ENCODE data around the gene GRPEL1. TPM values are rescaled to one million over a fixed set of nuclear protein-coding genes. Genes with fewer than 3 reads are reported as not detected.

GRPEL1 gene
- total and polyA plus RNA-seq, 2 of the 8 experiments (the other 6 are each of a cell fraction or from before 2014, with no cell fraction given): 13.5 to 39.9 TPM

- Histone ChIP-seq H3K36me3 (ENCODE audit: control insufficient read depth in 2 of 4, insufficient read depth in 4 of 4, low read length in 3 of 4) (no peaks in the 10 kb centered on the region), H2BK20ac (ENCODE audit: low read length) (no peak overlapping the region), H2AFZ (ENCODE audit: low read length) (no peak overlapping the region), H2BK15ac (ENCODE audit: low read length) (no peak overlapping the region), H2BK12ac (ENCODE audit: low read depth, low read length) (no peak overlapping the region), H3K27me3 (replicated peaks in 1 of 4; ENCODE audit: control insufficient read depth in 3 of 4, extremely low read depth in 1 of 4, insufficient read depth in 3 of 4, low read length in 3 of 4) (peaks cover 18 to 54% (median 39%) of the 10 kb centered on the region in 4 experiments), H3K4me3 (ENCODE audit: extremely low read depth in 1 of 4, insufficient read depth in 2 of 4, low read depth in 3 of 4, low read length in 4 of 4) (no peak overlapping the region), H3K79me2 (ENCODE audit: control insufficient read depth in 1 of 2, insufficient read depth in 2 of 2, low read length in 2 of 2) (no peaks in the 10 kb centered on the region), H3K9me3 (ENCODE audit: insufficient read depth in 2 of 2, low read depth in 1 of 2, low read length in 1 of 2) (peaks cover 5 to 6% of the 10 kb centered on the region in 2 experiments; a peak in 2 of 4 replicates), H3K27ac (ENCODE audit: low read depth, low read length) (no peak overlapping the region), H3K18ac (ENCODE audit: extremely low read depth, low read length) (no peak overlapping the region), H3K4ac (replicated peaks; ENCODE audit: insufficient read length, low read depth, low read length) (no peak overlapping the region), H3K4me2 (ENCODE audit: insufficient read depth in 1 of 2, low read depth in 2 of 2, low read length in 2 of 2) (no peak overlapping the region), H3K9ac (replicated peaks in 1 of 4; ENCODE audit: extremely low read depth in 1 of 4, low read depth in 3 of 4, low read length in 3 of 4) (no peak overlapping the region), H4K8ac (ENCODE audit: extremely low read depth, insufficient read depth, low read length) (no peak overlapping the region), H3K56ac (replicated peaks; ENCODE audit: insufficient read length, low read depth, low read length) (no peak overlapping the region), H3K4me1 (replicated peaks in 1 of 4; ENCODE audit: control insufficient read depth in 3 of 4, insufficient read depth in 4 of 4, low read length in 3 of 4) (no peaks in the 10 kb centered on the region; a peak in 1 of 7 replicates), H4K5ac (ENCODE audit: insufficient read length, low read depth, low read length) (no peak overlapping the region), H3K23ac (ENCODE audit: insufficient read length) (no peak overlapping the region), H2BK5ac (ENCODE audit: low read depth, low read length) (no peak overlapping the region), H3K23me2 (ENCODE audit: low read depth, low read length) (no peaks in the 10 kb centered on the region), H2AK5ac (ENCODE audit: low read depth, low read length) (no peak overlapping the region), H2BK120ac (replicated peaks; ENCODE audit: low read depth, low read length) (no peak overlapping the region), H4K91ac (replicated peaks; ENCODE audit: insufficient read length, low read length) (no peak overlapping the region), H3K14ac (ENCODE audit: insufficient read length) (no peak overlapping the region), H4K20me1 (replicated peaks in 1 of 2; ENCODE audit: control insufficient read depth in 1 of 2, insufficient read depth in 2 of 2, low read length in 2 of 2) (no peaks in the 10 kb centered on the region), H3K79me1 (ENCODE audit: low read depth, low read length) (no peaks in the 10 kb centered on the region)
- ChIA-PET CTCF (ENCODE audit: partially characterized antibody) (interaction anchor here (1.2 to 10.4 kb wide), 2 partner anchors 9 to 15 kb away, joined by 3 to 65 read pairs; no protein-coding TSS in a partner anchor), POLR2A (ENCODE audit: partially characterized antibody) (no interaction called here)
- FAIRE-seq (no peak), DNase-seq (ENCODE audit: low read depth in 1 of 2, low spot score in 2 of 2) (no peak)
- 94% methylated on average over 1 of the region's 1 CpG; no CpG with 5 or more reads in 1 of the 2 experiments for WGBS, 2 experiments (ENCODE audit: extremely low coverage in 1 of 2, insufficient coverage in 1 of 2, insufficient read length in 1 of 2, insufficient replicate concordance in 2 of 2, low coverage in 1 of 2, low lambda C conversion rate in 2 of 2, missing lambda C conversion rate in 1 of 2)
- TF ChIP-seq CTBP2 (IDR thresholded peaks at IDR 0.05; ENCODE audit: borderline replicate concordance, insufficient read depth, insufficient read length, low read length): no peak
- no peak for TF ChIP-seq SIRT6 (IDR thresholded peaks at IDR 0.05; ENCODE audit: low read length)
- no peak for TF ChIP-seq POLR2AphosphoS5 (IDR thresholded peaks at IDR 0.05; ENCODE audit: low read depth, low read length)
- TF ChIP-seq RNF2 (IDR thresholded peaks at IDR 0.05; ENCODE audit: borderline replicate concordance, low read depth, low read length, missing control alignments, poor library complexity, severe bottlenecking): no peak
- TF ChIP-seq NRF1 (IDR thresholded peaks at IDR 0.05; ENCODE audit: low read depth, low read length): no peak
Observed at GRCh38 chr4:7086384-7086783, 18.5 kb upstream of the GRPEL1 start.
